Fibroblast of mammary gland (primary cell): ENCODE results near the gene TM2D3.

Experiments used
- DNase-seq: peaks from one replicate; pipeline ENCODE4 v3.0.0-alpha.2; 2010; ENCODE audit warnings: low read depth
- H3K4me3 ChIP-seq: 2 replicates; pipeline ENCODE4 v1.5.1; 2011; ENCODE audit warnings: low read depth, mild to moderate bottlenecking, low read length, moderate library complexity; ENCODE audit not compliant: control insufficient read depth
- TF ChIP-seq, protein P1 (sequence below): conservative IDR thresholded peaks from 2 replicates; pipeline ENCODE4 v1.5.1; 2011; ENCODE audit warnings: low read depth, low read length, inconsistent platforms; ENCODE audit not compliant: control insufficient read depth, insufficient read depth

The TM2D3 gene

DNA sequence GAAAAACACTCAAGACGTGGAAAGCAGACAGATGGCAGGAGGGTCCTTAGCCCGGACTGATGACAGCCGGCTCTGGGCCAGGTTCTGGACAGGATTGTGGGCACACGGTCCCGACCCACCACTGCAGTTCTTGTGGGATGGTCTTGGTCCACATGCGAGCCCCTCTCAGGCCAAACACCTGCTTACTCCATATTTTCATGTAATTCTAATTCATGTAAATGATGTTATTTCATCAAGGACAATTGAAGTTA is 32.6 kb downstream of the TM2D3 start:
- TF ChIP-seq, protein P1, sequence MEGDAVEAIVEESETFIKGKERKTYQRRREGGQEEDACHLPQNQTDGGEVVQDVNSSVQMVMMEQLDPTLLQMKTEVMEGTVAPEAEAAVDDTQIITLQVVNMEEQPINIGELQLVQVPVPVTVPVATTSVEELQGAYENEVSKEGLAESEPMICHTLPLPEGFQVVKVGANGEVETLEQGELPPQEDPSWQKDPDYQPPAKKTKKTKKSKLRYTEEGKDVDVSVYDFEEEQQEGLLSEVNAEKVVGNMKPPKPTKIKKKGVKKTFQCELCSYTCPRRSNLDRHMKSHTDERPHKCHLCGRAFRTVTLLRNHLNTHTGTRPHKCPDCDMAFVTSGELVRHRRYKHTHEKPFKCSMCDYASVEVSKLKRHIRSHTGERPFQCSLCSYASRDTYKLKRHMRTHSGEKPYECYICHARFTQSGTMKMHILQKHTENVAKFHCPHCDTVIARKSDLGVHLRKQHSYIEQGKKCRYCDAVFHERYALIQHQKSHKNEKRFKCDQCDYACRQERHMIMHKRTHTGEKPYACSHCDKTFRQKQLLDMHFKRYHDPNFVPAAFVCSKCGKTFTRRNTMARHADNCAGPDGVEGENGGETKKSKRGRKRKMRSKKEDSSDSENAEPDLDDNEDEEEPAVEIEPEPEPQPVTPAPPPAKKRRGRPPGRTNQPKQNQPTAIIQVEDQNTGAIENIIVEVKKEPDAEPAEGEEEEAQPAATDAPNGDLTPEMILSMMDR: no peak
- H3K4me3 ChIP-seq: no peak overlapping the region
- no peak for DNase-seq

DNA sequence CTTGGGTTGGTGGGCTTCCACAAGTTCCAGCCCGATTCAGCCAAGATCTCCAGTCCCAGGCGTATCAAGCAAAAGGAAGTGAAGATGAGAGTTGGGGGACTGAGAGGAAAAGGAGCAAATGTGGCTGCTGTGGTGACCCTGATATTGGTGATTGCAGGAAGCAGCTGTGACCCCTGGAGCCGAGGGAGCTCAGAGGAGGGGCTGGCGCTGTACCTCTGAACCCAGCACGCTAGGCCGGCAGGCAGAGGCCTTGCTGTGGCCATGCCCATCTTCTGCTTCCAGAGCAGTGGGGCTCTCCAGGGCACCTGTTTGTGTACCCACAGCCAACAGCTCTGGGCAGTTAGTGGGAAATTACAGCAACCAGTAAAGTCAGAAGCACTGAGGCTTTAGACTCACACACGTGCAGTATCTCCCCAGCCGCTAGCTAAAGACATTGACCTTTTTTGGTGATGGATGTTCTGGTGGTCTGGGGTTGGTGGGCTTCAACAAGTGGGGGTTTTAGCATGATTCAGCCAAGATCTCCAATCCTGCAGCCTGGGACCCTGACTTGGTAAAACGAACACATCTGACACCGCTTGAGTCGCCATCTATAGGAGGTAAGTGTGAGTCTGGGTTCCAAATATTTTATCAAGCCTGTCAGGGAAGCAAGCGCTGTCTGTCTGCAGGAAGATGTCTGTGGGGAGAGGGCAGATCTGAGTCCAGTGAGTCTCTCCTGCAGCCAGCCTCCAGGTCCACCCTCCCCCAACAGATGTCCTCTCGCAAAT is 33.1 kb downstream of the TM2D3 start:
- TF ChIP-seq, protein P1: no peak
- no peak overlapping the region for H3K4me3 ChIP-seq
- no peak for DNase-seq

DNA sequence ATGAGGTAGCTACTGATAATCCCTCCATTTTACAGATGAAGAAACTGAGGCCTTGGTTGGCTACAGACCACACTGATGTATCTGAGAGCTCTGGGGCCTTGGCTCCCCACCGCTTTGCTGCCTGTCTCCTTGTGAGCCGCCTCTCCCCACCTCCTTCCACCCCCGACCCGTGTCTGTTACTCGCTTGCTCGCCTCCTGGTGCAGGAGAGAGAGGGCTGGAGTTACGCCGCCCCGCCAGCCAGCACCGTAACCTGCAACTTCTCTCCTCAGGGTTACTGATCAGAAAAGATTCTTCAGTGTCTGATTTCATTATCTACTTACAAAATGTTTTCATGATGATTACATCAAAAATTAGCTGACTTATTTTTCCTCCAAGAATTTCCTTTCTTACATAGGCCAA is 34.1 kb downstream of the TM2D3 start:
- TF ChIP-seq, protein P1: no peak
- H3K4me3 ChIP-seq: no peak overlapping the region
- DNase-seq: no peak

DNA sequence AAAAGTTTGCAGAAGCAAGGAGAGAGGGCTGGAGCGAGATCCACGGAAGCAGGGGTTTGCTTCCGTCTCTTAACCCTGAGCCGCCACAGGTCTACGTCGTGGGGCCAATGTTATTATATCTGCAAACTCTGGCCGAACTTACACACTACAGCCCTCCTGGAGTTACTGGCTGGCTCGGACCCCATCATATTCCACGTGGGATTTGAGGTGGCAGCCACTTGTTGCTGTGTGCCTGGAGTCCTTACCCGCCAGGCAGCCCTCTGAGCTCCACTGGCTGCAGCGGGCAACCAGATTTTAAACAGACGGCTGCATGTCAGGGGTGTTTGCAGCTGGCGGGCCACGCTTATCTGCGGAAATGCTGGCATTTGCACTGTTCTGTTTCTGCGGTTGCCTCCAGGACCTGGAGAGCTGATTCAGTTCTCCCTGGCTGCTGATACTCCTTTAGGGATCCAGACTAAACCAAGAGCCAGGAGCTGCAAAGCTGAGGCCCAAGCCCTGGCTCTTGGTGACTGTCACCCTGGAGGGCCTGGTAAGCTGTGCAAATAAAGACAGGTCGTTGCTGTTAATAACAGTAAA is 34.7 kb downstream of the TM2D3 start:
- no peak for DNase-seq
- TF ChIP-seq, protein P1: no peak

DNA sequence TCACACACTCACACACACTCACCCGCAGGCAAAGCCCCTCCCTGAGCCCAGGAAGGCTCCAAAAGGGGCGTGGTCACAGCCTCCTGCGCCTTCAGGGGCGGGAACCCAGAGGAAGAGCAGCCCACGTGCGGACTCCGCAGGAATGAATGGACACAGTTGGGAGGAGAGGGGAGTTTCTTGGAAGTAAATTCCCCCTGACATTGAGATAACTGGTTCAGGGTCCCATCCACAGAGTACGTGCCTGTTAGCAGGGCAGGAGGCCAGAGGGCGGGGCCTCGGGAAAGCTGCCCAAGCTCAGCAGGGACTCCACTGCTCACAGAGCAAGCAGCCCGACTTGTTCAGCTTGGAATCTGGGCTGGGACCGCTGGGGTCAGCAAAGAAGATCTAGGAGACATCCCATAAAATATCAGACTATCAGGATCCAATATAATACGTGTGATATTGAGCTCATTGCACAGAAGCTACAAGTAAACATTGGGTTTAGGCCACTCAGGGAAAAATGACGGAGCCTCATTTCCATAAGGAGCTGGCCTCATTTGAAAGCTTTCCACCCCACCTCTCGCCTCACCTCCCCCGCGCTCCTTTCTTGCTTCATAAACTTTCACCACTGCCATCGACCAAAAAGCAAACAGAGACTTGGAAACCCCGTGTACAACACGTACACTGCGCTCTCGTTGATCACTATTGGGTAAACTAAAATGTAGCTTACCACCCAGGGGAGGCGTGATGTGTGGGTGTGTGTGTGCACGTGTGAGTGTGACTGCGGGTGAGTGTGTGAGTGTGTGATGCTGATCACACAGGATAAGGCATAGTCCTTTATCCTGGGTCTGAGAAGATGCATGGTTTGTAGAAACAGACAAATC is 36.0 kb downstream of the TM2D3 start:
- peak overlapping the region; percentile 26 for H3K4me3 ChIP-seq
- DNase-seq: peak; percentile 82
- TF ChIP-seq, protein P1: no peak

More for the DNA sequence above, 34.7 kb downstream of the TM2D3 start:
- no peak overlapping the region for H3K4me3 ChIP-seq

DNA sequence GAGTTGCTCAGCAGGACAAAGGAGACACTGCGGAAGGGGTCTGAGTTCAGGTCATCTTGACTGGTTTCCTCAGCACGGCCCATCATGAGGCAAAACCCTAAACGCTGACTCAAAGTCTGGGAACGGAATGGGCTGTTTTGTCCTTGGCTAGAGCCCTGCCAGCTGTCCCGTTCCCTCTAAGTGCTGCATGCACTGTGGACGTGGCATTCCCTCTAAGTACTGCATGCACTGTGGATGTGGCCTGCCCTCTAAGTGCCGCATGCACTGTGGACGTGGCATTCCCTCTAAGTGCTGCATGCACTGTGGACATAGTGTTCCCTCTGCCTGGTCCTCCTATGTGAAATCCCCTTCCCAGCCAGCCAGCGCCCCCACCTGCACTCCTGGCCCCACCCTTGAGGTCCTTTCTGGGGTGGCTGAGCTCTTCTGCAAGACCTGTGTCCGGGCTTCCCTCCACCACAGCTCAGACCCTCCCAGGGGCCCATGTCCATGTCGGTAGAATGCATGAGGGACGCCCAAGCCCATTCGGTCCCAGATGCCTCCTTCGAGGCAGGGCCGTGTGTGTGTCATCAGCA is 36.7 kb downstream of the TM2D3 start:
- peak overlapping the region; percentile 26 for H3K4me3 ChIP-seq
- TF ChIP-seq, protein P1: no peak
- peak; percentile 49 for DNase-seq
